Activated CD4-positive, alpha-beta T cell treated with anti-CD3 and anti-CD28 coated beads, Interleukin-2, amount 10 ng/mL, durations not matched to agents 7 days and 5 days (primary cell): Measurements from ENCODE around the gene SERPINB12. TPM values are rescaled to one million over a fixed set of nuclear protein-coding genes. Genes with fewer than 3 reads are reported as not detected.

Source experiments
- total RNA-seq, 2 experiments: library from RNA; stranded (reverse); gene quantifications; one replicate each; pipeline ENCODE4 v1.2.3, GENCODE V29; 2021

SERPINB12 gene
- total RNA-seq, 2 experiments from 2014 or later = not detected

Other genes with a start within 250 kb of the SERPINB12 start
- gene BCL2, start 222.6 kb upstream of the SERPINB12 start, total RNA-seq = 100 to 1,000 TPM; 113 to 119 TPM
- 10 to 100 TPM; 56.1 to 56.6 TPM for gene KDSR, start 175.2 kb upstream of the SERPINB12 start, total RNA-seq
- 10 to 100 TPM; 69.9 to 84.7 TPM for gene VPS4B, start 119.9 kb upstream of the SERPINB12 start, total RNA-seq
- gene SERPINB5, start 65.4 kb upstream of the SERPINB12 start, total RNA-seq = not detected
- gene SERPINB13, start 45.0 kb downstream of the SERPINB12 start, total RNA-seq = not detected
- not detected for gene SERPINB4, start 101.9 kb downstream of the SERPINB12 start, total RNA-seq
- gene SERPINB3, start 119.5 kb downstream of the SERPINB12 start, total RNA-seq = not detected
- gene SERPINB11, start 160.6 kb downstream of the SERPINB12 start, total RNA-seq = not detected
- gene SERPINB7, start 233.0 kb downstream of the SERPINB12 start, total RNA-seq = not detected